ENCODE results near the gene ARFRP1.
"Not testable (repeated sequence)": the region's sequence is repeated elsewhere in the genome, so short reads cannot be mapped to it uniquely, and the experiment has no call there.

Gene ARFRP1

DNA sequence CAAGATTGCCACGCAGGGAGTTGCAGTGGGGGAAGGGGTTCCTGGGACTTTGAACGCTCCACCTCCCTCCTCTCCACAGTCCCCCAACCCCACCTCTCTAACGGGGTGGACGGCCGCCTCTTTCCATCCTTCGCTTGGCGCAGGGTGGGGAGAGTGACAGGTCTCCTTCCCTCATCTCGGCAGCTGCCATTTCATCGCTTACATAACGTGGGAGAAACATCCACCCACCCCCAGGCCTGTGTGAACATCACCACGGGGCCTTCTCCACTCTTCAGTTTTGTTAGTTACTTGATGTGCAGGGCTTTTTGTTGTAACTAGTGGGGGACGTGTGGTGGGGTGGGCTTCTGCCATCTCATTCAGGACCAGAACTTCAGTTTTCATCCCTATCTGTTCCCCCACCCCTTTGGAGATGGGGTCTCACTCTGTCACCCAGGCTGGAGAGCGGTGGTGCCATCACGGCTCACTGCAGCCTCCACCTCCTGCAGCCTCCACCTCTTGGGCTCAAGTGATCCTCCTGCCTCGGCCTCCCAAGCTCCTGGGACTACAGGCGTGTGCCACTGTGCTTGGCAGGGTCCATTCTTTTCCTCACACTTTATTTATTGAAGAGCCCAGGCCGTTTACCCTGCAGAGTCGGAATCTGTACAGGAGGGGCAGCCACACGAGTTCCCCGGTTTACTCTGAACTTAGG lies 32.0 kb downstream of the ARFRP1 start:
- DNase-seq (ENCODE audit: low spot score): no peak

DNA sequence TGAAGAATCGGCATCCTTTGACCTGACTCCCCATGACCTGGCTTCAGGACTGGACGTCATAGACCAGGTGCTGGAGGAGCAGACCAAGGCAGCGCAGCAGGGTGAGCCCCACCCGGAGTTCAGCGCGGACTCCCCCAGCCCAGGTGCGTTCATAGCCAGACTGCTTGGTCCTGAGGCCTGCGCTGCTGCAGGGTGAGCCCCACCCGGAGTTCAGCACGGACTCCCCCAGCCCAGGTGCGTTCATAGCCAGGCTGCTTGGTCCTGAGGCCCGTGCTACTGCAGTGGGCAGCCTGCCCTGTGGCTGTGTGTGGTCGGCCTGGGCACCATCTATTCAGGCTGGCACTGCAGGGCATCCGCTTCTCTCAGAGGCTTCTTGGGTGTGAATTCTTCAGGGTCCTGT lies 33.8 kb downstream of the ARFRP1 start:
- DNase-seq (ENCODE audit: low spot score): no peak

DNA sequence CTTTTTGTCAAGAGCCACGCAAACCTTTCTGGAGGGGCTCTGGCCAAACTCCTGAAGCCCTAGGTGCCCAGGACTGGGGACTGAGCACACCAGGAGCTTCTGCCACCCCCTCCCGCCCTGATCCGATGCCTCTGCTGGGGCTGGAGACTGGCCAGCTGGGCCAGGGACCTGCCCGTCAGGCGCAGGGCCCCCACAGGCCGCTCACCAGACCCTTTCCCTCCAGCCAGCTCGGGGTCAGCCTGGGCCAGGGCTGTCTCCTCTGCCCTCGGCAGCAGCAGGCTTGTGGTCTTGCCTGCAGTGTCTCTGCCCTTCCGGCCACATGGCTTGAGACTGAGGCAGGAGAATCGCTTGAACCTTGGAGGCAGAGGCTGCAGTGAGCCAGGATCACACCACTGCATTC lies 35.1 kb downstream of the ARFRP1 start:
- DNase-seq (ENCODE audit: low spot score): no peak

DNA sequence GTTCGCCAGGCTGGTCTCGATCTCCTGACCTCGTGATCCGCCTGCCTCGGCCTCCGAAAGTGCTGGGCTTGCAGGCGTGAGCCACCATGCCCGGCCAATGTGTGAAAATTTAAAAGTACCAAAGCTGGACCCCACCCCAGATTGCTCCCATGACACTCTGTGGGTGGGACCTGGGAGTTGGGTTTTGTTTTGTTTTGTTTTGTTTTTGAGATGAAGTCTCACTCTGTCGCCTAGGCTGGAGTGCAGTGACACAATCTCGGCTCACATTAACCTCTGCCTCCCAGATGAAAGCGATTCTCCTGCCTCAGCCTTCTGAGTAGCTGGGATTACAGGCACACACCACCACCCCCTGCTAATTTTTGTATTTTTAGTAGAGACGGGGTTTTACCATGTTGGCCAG lies 36.1 kb downstream of the ARFRP1 start:
- not testable (repeated sequence) for DNase-seq (ENCODE audit: low spot score)

DNA sequence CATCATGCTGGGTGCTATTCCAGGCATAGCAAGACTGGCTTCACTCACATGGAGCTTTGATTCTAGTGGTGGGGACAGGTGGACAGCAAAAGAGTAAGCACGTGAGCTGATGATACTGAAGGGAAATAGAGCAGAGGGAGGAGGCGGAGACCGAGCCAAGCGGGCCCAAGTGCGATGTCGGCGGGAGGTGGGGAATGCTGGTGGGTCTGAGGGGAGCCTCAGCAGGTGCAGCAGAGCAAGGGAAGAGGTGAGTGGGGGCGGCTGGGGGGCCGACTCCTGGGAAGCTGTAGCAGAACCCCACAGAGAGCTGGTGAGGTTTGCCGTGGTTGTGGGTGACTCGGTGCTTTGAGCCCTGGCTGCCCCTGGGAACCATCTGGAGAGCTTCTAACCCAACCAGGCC lies 39.4 kb downstream of the ARFRP1 start:
- DNase-seq (ENCODE audit: low spot score): no peak

DNA sequence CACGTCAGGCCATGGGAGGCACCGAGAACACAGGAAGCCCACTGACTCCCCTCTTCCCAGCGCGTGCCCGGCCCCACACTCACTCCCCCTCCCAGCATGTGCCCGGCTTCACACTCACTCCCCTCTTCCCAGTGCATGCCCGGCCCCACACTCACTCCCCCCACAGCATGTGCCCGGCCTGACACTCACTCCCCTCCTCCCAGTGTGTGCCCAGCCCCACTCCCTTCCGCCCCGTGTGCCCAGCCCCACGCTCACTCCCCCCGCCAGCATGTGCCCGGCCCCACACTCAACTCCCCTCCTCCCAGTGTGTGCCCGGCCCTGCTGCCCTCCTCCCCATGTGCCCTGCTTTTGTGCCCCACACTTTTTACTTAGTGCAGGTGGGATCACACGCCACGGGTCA lies 39.9 kb downstream of the ARFRP1 start:
- no peak for DNase-seq (ENCODE audit: low spot score)

DNA sequence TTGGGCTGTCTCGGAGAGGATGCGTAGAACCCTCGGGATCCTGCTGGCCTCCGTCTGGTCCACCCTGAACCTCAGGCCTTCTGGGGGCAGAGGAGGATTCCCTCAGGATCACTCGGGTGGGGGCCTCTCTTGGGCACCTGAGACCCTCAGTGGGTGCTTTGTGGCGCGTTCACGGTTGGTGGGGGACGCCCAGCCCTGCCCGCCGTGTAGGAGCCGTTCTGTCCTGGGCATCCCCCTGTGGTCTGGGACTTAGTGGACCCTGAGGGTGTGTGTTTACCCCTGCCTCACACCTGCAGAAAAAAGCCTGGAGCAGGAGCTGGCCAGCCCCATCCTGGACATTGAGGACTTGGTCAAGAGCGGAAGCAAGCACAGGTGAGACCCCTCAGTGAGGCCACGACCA lies 42.1 kb downstream of the ARFRP1 start:
- DNase-seq (ENCODE audit: low spot score): no peak

DNA sequence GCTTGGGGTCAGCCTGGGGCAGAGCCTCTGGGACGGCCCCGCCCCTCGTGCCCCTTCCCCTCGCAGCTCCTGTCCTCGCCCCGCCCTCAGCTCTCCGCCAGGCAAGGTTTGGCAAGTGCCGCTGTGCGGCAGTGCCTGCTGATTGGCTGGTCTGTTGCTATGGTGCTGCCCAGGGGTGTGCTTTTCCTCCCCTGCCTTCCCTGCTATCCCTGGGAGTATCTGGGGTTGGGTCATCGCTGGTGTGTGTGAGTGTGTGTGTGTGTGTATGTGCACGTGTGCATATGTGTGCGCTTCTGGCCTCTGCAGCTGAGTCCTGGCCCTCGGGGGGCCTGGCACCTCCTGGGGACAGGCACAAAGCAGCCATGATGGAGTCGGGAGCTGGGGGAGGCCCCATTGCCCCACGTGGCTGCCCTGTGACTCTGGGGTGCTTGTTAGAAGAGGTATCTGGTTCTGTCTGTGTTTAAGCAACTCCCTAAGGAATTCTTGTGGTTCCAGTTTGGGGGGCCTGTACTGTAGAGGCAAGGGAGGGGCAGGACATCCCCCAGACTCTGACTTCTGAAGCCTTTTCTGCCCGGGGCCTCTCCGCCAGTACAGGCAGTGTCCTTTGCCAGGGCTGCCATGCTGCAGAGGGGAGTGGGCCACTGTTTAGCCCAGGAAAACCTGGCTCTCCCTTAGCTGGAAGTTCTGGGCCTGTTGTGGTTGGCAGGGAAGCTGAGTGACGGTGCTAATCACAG lies 42.7 kb downstream of the ARFRP1 start:
- DNase-seq (ENCODE audit: low spot score): peak; percentile 66

DNA sequence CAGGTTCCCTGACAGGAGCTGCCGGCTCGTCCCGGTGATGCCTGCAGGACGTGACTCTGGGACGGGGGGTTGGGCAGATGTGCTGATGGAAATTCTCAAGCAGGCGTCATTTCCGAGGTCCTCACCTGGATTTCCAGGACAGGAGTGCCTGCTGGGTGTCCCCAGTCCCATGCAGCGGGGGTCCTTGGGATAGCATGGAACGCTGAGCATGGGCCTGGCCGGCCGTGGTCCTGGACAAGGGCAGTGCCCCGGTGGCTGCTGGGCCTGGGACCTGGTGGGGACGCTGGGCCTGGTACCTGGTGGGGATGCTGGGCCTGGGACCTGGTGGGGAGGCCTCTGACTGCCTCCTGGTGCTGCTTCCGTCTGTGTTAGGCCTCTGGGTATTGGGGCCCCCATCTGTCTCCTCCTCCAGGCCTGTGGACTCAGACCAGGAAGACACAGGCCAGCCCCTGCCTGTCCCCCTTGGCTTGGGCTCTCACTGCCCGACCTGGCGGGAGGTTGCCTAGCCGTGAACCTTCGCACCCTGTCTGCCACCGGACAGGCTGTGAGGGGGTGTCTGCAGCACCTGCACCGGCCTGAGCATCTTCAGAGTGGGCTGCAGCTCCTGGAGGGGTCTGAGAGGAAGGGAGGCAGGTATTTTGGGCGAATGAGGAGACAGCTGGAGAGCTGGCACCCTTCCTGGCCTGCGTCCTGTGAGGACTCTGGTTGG lies 43.5 kb downstream of the ARFRP1 start:
- DNase-seq (ENCODE audit: low spot score): no peak

DNA sequence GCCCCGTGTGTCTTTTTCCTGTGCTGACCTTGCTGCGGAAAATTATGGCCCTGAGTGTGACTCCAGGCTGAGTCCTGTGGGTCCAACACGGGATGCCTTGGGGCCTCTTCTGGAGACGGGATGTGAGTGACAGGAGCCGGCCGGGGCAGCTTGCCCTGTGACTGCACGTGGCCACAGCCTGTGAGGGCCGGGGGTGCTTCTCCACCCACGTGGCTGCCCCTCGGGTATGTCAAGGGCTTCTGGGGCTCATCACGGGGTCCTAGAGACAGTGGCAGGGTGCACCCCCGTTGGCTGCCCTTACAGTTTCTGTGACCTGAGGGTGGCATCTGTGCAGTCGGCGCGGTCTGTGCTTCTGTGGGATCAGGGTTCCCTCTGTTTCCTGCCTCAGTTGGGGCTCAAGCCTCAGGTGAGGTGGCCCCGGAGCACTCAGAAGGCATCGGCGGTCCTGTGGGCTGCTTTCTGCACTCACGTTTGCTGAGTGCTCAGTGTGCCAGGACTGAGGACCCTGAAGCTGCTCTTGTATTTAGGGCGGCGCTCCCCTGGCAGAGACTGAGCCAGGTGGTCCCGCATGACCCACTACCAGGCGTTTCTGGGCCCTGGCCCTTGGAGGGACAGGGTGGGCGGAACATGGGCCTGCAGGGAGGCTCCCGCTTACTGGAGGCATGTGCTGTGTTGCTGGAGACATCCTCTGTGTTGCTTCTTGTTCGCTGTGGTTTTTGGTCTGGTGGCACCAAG lies 44.3 kb downstream of the ARFRP1 start:
- no peak for DNase-seq (ENCODE audit: low spot score)

DNA sequence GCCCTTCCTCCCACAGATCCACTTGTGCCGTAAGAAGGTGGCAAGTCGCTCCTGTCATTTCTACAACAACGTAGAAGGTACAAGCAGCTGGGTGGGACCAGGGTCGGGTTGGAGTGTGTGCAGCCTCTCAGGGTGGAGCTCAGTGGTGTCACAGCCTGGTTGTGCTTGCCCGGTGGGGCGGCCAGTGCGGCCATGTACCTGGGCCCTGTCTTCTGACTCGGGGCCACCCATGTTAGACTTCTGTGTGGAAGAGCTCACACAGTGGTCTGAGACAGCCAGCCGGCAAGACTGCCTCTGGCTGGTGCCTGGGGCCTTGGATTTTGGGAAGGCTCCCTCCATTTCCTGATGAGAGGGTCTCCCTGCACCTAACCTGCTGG lies 45.0 kb downstream of the ARFRP1 start:
- no peak for DNase-seq (ENCODE audit: low spot score)

DNA sequence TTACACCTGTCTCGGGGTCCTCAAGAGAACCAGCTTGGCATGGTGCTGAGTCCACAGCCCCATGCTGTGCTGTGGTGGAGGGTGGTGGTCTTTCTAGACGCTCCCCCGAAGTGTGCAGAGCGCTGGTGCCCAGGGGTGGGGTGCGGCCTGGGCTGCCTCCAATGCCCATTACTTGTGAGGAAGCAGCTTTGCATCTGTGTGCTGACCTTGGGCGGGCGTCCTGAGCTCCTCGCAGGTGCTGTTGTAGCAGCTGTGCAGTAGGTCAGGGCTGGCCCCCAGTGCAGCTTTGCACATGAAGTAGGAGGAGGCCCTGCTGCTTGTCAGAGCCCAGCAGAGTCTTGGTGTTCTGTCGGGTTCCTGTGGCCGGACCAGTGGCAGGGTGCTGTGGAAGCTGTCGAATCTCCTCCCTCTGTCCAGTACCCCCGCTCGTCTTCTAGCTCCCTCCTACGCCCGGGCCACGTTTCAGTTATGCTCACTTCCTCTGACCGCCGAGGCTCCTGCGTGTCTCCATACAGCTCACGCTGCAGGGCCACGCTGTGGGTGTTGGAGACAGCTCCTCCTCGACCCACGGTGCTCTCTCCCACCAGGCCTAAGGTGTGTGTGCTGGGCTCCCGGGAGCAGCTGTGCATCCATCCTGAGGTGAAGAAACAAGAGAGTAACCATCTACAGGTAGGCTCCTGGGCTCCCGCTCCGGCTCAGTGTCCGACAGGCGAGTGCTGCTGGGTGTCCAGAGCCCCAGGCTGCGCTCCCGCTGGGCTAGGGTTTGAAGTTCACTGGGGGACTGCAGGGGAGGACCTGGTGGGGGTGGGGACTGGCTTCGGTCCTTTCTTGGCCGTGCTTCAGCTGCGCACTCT lies 45.6 kb downstream of the ARFRP1 start:
- DNase-seq (ENCODE audit: low spot score): no peak

DNA sequence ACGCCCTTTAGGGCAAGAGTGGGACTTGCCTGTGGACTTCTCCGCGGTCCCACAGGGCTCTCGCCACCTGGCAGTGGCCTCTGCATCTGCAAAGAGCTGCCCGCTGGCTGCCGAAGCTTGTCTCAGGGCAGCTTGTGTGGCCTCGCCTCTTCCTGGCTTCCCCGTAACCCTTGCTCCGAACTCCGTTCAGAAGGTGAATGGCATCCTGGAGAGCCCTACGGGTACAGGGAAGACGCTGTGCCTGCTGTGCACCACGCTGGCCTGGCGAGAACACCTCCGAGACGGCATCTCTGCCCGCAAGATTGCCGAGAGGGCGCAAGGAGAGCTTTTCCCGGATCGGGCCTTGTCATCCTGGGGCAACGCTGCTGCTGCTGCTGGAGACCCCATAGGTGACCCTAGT lies 46.7 kb downstream of the ARFRP1 start:
- DNase-seq (ENCODE audit: low spot score): no peak

DNA sequence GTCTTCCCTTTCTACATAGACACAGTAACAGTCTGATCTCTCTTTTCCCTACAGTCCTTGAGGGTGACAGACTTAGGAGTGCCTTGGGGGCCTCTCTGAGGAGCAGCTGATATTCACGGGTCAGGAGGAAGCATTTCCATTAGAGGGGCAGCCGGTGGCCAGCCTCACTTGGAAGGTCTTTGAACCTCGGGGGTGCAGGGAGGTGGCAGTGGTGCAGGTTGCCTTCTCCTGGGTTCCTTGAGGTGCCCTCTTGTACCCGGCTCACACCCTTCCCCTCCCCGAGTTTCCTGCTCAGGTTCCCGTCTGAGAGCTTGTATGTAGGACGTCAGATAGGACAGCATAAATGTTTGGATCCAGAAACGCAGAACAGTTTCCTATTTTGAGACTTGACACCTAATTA lies 47.2 kb downstream of the ARFRP1 start:
- DNase-seq (ENCODE audit: low spot score): no peak

DNA sequence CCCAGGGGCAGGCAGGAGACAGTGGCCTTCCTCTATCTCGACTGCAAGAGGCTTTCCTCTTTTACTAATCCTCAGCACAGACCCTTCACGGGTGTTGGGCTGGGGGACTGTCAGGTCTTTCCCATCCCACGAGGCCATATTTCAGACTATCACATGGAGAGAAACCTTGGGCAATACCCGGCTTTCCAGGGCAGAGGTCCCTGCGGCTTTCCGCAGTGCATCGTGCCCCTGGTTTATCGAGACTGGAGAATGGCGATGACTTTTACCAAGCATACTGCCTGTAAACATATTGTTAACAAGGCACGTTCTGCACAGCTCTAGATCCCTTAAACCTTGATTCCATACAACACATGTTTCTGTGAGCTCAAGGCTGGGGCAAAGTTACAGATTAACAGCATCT lies 47.6 kb downstream of the ARFRP1 start:
- DNase-seq (ENCODE audit: low spot score): not testable (repeated sequence)

DNA sequence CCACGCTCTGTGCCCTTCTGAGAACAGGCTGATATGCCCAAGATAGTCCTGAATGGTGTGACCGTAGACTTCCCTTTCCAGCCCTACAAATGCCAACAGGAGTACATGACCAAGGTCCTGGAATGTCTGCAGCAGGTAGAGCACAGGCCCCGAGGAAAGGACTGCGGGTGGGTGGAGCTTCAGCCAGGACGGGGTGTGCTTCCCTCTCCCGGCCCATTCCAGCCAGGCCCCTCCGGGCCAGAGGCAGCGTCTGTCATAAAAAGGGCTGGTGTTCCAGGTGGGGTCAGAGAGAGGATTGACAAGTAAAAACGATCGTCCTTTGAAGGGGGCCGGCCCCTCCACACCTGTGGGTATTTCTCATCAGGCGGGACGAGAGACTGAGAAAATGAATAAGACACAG lies 48.4 kb downstream of the ARFRP1 start:
- no peak for DNase-seq (ENCODE audit: low spot score)

DNA sequence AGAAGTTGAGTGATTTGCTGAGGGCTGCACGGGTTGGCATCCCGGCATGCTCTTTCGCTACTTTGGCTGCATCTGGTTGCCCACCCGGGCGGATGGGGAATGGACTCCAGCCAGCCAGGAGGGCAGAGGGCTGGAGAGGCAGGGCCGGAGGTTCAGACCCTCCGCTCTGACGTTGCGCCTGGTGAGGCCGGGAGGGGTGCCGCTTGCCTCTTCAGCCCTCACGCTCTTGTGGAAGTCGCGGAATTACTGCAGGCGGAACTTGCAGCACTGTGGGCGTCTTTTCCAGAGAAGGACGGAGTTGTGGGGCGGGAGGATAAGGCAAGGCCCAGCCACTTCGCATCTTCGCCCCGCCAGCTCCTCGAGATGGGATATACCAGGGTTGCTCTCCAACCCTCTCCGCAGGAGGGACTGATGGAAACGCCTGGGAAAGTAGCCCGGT lies 49.0 kb downstream of the ARFRP1 start:
- DNase-seq (ENCODE audit: low spot score): no peak

DNA sequence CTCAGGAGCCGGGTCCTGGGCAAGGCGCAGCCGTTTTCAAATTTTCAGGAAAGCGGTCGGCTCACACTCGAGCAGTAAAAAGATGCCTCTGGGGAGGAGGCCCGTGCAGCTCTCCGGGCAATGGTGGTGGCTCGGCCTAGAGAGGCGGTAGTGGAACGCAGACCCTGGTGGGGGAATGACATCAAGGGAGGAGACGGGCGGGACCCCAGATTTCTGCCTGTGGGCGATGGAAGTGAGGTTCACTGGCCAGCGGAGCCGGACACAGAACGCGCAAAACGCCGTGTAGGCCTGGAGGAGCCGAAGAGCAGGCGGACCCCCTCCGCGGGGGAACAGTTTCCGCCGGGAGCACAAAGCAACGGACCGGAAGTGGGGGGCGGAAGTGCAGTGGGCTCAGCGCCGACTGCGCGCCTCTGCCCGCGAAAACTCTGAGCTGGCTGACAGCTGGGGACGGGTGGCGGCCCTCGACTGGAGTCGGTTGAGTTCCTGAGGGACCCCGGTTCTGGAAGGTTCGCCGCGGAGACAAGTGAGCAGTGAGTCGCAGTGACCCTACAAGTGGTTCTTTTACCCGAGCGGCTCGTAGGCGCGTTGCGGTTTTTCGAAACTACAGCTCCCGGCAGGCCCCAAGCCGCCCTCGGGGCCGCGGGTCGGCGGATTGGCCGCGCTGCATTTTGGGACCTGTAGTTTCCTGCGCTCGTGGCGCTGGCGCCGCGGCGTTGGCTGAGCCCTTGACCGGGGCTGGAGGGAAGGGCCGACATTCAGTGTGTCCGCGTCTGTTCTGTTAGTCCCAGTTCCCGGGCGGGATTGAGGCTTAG lies 49.6 kb downstream of the ARFRP1 start, which contains the start of gene RTEL1:
Gene RTEL1 (plus strand): TSS at position 376 of the 812 bp plus-strand sequence. CDS start 1,091 bp downstream, outside the sequence.
- peak; percentile 99 for DNase-seq (ENCODE audit: low spot score)

DNA sequence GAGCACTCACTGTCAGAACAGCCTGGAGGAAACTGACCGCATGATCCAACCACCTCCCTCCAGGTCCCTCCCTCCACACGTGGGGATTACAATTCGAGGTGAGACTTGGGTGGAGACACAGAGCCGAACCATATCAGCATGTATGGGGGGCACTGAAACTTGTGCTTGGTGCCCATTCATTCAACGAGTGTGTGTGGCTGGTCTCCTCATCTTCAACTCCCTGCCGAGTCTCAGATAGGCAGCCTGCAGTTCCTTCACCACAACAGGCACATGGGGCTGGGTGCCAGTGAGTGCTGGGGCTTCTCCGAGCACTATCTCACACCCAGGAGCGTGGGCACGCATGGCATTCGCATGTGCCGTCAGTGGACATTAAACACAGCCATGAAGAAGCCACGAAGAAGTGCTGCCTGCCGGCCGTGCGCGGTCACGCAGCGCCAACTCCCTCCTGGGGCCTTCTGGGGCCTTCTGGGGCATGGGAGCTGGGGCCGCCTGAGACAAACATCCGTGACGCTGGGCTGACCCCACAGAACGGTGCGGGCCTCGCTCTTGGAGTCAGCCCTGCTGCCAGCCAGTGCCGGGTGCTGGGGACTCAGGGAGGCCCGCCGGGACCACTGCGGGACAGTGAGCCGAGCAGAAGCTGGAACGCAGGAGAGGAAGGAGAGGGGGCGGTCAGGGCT lies 50.4 kb downstream of the ARFRP1 start:
- no peak for DNase-seq (ENCODE audit: low spot score)

DNA sequence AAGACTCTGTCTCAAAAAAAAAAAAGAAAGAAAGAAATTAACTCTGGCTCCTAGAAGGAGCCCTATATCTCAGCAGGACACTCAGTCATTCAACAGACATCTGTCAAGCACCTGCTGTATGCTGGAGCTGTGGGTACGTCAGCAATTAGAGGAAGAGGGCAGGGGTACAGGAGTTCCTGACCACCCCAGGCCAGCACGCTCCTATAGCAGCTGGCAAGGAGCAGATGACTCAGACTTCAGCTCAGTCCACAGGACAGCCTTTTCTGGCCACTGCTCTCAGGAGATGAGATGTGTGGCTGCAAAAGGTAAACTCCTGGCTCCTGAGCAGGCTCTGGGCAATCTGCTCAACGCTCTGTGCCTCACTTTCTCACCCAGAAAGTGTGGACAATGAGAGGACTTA lies 51.3 kb downstream of the ARFRP1 start:
- no peak for DNase-seq (ENCODE audit: low spot score)

Measured in iPS-NIHi11 (cell line).